Cerebellar nuclear complex (tissue), 1 donor: ENCODE data around the gene ARFGAP1.

Source experiments
- DNase-seq, 2 experiments: peaks; one replicate each; lab custom pipeline; 2025; lab: John Stamatoyannopoulos, UW

Gene ARFGAP1

DNA sequence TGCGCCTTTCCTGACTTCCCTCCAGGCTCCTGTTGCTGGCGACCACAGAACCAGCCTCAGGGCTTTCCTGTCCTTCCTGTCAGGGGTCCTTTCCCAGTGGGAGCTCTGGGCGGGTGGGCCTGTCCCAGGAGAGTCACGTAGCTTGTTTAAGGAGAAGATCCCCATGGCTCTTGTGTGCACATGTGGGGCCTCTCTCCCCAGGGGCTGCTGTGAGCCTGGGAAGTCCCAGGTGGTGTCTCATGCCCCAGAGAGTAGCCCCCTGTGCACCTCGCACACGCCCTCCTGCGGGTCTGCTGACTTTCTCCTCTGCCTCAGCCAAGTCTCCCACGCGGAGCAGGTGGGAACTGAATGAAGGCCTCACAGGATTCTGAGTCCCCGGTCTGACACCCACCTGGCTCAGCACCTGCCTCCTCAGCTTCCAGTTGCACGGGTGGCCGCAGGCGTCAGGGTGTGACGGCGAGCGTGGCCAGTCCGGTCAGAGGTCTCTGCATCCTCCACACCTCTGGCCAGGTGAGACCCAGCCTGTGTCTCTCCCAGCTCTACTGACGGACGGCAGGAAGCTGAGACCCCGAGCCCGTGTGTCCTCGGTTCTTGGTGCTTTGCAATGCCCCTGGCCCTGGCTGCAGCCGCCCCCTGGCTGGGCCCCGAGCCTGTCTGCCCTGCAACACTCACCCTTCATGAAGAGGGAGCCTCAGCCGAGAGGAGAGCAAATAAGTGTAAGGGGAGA lies 12.7 kb upstream of the ARFGAP1 start:
- no peak for DNase-seq

DNA sequence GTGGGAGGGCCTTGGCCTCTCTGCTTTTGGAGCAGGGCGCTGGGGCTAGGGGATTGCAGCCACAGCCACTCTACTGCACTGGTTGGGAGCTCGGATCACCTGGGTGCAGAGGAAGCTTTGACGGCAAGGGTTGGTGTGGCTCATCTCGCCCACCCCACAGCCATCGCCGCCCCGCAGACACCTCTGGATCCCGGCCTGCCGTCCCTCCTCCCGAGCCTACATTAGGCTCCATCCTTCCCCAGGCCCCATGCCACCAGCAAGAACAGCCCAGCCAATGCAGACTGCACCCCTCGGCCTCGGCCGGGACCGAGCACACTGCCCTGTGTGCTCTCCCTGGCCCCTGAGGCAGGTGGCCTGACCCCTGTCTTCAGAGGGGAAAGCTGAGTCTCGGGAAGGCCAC lies 12.1 kb upstream of the ARFGAP1 start:
- no peak for DNase-seq

DNA sequence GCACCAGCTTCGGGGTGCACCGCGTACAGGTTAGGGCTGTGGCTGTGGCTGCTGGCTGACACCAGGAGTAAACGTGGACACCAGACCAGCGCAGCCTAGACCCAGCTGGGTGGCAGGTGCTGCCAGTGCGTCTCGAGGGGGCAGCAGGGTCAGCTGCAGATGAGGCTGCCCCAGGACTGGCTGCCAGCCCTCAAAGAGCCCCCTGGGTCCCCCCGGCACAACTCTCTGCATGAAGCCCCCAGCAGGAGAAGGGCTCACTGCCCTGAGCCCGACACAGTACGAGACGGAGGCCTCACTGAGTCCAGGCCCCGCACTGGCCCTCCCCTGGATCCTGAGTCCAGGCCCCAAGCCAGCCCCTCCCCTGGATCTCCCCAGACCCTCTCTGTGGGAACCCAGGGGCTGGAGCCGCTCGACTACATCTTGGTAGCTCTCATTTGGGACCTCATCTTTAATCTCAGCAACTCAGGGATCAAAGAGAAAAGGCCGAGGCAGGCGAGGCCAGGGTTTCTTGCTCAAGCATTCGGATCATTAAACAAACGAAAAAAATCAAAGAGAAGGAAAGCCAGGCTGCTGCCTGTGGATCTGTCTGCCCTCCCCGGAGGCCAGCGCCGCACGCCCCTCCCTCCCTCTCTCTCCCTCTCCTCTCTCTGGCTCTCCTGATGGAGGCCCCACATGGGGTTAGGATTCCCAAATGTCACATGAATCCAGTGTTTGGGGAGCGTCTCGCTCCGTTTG lies 11.4 kb upstream of the ARFGAP1 start:
- no peak for DNase-seq

DNA sequence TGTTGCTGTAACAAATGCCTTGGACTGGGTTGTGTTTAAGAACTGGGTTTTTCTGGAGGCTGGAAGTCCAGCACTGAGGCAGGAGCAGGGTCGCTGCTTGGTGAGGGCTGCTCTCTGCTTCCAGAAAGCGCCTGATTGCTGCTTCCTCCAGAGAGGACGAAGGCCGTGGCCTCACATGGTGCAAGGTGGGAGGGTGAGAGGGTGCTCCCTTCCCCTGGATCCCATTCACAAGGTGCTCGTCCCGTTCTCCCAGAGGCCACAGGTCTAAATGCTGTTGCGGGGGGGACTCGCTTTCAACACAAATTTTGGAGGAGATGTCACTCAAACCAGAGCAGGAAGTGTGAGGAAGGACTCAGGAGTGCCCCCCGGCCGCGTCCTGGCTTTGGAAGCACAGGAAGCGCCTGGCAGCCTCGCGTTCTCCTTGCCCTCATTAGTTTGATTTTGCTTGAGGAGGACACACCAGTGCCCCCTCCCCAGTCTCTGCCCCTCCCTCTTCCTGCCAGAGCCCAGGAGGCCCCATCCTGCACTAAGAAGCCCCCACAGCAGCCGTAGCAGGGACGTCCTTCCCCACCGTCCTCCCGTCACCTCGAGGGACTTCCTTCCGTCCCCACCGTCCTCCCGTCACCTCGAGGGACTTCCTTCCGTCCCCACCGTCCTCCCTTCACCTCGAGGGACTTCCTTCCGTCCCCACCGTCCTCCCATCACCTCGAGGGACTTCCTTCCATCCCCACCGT lies 10.7 kb upstream of the ARFGAP1 start:
- no peak for DNase-seq

DNA sequence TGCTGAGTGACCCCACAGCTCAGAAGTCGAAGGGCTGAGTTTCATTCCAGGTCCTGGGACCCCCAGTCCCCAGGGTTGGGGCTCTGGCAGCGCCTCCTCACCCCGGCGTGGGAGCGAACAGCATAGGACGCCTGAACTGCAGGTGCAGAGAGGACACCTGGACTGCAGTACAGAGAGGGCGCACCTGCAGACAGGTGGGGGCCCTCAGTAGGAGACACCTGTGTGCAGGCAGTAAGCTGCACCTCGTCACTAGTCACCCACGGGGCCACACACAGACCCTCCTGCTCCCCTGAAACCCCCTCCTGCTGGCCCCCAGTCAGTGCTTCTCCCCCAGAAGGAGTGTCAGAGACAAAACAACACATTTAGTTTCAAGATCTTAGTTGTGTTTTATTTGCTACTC lies 9.8 kb upstream of the ARFGAP1 start:
- no peak for DNase-seq

DNA sequence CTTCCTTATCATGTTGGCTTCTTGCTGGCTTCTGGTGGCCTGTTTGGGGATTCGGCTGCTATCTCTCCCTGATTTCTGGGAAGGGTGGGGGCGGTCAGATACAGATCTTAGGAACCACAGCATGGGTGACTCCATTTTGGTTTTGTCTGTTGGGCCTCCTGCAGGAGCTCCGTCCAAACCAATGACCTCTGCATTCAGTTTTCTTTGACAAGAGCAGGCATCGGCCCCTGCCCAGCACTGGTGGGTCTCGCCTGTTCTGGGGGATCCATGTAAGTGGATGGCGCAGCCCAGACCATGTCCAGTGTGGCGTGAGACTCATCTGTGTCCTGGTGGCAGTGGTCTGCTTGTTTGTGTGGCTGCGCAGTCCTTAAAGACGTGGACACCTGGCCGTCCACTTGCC lies 8.6 kb upstream of the ARFGAP1 start:
- no peak for DNase-seq

DNA sequence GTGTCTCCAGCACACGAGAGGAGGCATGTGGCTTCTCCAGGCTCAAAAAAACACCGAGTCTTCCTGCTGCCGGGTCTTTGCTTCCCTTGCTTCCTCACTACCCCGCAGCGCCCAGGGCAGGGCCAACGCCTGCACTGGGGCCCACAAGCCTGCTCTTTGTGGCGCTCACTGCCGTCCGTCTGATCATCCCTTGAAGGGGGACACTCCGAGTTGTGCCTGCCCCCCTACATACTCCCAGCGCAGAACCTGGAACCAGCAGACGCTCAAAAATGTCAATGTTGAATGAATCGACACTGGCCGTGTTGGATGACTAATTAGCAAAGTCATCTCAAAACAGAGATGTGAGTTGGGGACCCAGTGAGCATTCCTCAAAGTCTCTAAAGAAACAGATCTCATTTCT lies 8.1 kb upstream of the ARFGAP1 start:
- no peak for DNase-seq

DNA sequence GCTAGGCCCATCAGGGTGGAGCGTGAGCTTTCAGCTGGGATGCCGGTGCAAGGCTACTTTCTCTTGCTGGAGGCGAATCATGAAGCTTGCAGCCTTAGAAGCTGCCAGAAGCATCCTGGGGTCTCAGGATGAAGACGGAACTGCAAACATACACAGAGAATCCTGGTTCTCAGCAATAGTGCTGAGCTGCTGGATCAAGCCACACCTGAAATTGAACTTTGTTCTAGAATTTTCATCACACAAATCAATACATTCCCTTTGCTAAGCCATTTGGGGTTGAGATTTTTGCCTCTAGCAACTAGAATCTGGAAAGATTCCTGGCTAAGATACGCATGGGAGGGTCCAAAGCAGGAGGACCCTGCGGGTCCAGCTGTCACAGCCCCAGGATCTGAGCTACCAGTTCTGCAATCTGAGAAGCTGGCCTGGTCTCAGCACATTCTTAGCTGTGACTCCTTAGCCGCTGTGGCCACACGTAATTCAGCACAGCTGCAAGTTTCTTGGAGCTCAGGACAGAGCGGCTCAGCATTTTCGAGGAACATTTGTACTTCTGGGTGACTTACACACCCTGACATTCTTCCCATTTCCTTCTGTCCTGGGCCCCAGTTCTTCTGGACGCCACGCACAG lies 6.6 kb upstream of the ARFGAP1 start:
- DNase-seq, result no peak

DNA sequence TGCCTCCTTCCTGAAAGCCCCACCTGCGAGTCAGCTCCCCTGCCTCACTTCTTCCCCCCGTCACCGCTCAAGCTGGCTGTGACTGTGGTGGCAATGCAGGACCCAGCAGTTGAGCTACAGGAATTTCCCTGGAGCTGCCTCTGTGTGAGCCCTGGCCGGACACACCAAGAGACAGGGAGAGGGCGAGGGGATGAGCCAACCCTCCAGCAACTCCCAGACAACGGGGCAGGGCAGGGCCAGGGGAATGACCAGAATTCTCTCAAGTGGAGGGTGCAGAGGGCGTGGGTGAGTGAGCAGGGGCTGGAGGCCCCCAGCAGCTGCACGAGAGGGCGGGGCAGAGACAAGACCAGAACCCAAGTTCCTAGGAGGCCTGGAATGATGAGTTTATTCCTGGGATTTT lies 4.9 kb upstream of the ARFGAP1 start:
- DNase-seq, result no peak

DNA sequence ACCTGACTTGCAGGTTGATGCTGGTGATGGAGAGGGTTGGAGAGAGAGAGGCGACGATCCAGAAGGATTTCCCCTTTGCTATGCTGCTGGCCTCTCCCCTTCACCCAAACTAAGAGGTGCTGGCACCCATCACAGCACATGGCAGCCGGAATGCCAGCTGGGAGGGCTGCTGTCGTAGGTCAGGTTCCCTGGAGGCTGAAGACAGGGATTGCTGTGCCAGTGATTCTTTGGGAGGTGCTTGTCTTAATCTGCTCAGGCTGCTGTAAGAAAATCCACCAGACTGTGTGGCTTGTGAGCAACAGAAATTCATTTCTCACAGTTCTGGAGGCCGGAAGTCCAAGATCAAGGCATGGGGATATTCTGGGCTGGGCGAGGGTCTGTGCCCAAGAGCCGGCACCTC lies 4.4 kb upstream of the ARFGAP1 start:
- no peak for DNase-seq

DNA sequence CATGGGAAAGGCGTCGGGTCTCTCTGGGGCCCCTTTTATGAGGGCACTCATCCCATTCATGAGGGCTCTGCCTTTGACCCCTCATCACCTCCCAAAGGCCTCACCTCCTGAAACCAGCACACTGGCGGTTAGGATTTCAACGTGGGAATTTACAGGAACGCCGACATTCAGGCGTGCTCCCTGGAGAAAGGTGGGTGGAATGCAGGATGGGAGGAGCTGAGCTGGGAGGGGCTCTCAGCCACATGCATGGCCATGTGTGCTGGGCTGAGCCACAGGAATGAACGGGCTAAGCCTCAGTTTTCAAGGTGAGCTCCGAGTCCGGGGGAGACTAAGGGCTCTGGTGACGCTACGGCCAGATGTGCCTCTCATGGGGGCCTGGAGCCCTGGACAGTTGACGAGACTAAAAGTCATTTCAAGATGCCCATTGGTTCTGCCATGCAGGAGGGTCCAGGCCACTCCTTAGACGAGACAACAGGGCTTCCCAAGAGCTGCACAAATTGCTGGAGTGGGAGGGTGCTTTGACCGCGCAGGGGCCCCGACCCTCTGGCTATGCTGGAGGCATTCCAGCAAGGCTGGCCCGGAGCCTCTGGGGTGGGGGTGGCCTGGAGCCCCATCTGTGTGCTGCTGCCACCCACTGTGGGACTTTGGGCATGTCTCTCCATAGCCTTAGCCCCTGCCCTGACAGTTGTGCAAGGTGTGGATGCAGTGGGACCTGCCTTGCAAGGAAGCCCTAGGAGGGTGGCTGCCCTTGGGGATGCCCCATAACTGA lies 3.8 kb upstream of the ARFGAP1 start:
- DNase-seq, result no peak

DNA sequence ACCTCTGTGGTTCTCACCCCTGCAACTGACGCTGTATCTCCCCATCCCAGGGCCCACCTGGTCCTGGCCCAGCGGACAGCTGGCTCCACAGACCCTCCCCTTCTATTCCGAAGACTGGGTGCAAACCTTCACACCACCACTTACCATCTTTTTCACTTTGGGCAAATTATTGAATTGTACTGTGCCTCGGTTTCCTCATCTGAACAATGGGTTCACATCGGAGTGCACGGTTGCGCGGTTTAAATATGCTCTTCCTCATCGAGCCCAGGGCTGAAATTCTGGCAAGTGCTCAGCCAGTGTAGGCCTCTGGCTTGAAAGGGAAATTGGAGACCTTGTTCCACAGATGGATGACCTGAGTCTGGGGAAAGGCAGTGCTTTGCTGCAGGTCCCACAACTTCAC lies 2.9 kb upstream of the ARFGAP1 start:
- DNase-seq, result no peak

DNA sequence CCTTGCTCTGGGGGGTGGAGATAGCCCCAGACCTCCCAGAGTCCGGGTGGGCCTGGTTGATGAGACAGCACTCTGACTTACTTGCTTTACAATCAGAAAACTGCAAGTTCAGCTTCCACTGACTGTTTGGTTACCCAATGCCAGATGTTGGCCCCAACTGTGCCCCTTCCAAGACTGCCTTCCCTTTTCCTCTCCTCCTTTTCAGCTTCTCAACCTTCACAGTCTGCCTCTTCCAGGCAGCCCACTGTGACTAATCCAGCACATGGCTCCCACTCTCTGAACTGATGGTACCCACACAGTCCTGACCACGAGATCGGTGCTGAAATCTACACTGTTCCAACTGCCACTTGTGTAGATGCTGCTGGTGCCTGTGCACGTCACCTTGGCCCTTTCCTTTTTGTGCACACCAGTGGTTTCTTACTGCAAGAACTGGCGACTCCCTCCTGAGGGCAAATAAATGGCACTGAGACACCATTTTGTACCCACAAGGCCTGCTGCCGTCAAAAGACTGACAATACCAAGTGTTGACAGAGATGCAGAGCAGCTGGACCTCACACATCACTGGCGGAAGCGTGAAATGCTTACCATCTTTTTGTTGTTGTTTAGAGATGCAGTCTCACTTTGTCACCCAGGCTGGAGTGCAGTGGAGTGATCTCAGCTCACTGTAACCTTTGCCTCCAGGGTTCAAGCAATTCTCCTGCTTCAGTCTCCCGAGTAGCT lies 1.8 kb upstream of the ARFGAP1 start:
- DNase-seq, result no peak

DNA sequence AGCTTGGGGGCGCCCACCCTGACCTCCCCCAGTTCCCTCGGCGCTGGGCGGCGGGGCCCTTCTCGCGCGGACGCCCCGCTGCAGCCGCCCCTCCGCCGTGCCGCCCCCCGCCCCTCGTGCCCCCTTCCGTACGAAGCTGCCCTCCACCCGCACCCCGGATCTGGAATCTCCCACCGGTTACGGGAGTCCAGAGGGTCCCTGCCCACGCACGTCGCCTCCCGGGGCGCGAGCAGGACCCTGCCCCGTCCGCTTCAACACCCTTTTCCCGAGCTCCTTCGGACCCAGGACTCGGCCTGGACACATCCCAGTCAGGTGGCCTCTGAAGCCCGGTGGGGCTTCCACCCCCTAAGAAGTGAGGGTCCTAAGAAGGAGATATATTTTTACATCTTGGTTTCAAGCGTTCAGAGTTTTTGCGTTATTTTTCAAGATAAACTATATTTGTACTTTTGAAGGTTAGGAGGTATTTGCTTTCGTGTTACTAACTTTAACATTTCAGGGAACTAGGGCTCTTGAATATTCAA lies 506 bp downstream of the ARFGAP1 start:
- DNase-seq, result no peak

DNA sequence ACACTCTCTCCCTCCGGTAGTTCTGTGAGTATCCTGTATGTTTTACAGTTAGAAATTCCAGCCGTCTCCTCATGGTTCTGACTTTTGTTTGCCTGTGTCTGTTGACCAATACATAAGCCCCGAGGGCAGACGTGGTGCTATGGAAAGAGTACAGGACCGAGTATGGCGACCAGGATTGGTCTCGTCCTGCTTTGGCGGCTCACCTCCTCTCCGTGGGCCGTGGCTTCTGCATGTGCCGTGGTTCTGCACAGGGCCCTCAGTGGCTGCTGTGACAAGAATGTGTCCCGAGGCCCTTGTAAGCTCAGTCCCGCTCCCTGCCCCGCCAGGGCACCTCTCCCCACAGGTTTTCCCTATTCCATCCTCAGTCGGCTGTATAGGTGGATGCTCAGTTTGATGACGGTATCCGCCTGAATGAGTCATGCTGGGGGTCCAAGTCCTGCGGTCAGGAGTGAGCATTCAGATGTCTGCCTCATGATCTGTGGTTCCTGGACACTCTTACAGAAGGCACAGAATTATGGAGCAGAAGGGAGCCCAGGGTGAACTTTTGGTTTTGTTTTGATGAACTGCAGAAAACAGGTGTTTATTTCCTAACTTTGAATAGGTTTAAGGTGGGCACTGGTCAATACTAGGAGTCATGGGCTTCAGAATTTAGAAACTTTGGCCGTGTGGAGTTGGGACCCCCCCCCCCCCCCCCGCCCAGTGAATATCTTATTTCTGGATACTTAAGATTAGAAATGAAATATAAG lies 1.2 kb downstream of the ARFGAP1 start:
- no peak for DNase-seq

DNA sequence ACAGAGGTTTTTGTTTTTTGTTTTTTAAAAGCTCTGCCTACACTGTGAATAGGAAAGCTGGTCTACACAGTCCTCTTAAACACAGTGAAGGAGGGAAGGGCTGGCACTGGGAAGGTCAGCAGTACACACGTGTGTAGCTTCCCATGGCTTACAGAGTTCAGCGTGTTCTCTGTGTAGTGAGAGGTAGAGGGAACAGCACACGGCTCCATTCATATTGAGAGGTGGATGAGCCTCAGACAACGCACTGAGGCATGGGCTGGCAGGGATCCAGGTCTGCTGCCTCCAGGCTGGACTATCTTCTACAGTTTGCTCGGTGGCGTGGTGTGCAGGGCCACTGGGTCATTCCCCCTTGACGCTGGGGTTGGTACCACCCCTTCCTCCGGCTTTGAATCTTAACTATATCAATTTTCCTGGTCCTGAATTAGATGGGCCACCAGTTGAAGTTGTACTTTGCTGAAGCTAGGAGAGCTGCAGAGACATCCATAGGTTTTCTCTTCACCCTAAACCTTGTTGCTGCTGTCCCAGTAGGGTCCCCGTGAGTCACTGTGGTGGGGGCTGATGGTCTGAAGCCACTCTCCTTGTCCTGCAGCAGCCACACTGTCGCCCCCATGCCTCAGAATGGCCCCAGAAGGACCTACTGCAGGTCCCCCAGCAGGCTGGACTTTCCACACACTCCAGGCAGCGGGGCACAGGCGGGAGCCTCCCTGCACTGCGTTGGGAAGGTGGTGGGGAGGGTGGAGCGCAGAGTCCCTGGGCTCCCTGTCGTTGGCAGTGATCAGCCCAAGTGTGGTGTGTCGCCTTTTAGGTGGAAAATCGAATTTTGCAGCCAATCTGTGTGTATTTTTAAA lies 2.0 kb downstream of the ARFGAP1 start:
- no peak for DNase-seq

DNA sequence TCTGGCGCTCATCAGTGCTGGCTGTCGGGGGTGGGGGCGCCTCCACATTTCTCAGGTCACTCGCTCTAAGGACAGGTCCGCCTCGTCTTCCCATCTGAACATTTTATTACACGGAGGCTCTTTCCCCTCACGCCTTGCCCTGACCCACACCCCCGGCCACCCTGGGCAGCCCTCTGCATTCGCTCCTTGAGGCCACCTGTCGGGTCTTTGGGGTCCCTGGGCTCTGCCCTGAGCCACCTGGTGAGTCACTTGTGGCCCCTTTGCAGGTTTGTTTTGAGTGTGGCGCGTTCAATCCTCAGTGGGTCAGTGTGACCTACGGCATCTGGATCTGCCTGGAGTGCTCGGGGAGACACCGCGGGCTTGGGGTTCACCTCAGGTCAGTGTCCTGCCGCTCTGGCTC lies 3.2 kb downstream of the ARFGAP1 start:
- DNase-seq, result no peak

DNA sequence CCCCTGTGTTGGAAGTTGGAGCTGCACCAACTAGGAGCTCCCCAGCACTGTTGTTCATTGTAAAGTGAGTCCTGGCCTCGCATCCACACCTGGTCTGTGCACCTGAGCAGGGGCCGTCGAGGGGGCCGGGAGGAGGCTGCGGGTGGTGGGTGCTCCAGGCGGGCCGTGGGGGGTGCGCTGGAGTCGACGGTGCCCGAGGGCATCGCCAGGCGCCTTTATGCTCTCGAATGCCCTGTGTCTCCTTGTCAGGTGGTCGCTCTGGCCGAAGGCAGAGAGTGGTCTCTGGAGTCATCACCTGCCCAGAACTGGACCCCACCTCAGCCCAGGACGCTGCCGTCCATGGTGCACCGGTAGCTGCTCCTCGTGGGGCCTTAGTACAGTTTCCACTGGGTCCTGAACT lies 4.3 kb downstream of the ARFGAP1 start:
- DNase-seq, result no peak
